BJ (cell line): Measurements from ENCODE around the gene CXXC5. TPM values are rescaled to one million over a fixed set of nuclear protein-coding genes. Genes with fewer than 3 reads are reported as not detected.
"Not testable (repeated sequence)": the region's sequence is repeated elsewhere in the genome, so short reads cannot be mapped to it uniquely, and the experiment has no call there.

ENCODE experiments used
- CTCF ChIA-PET: fragments of 350-600 bp; formaldehyde crosslinking; extraction: SDS; loops from one replicate; lab custom pipeline; 2021; ENCODE audit warnings: antibody characterized with exemption, inconsistent platforms; lab: Yijun Ruan, JAX
- POLR2A ChIA-PET: fragments of 300-600 bp; sonication (Branson Sonifier 250); formaldehyde crosslinking; extraction: SDS; loops from one replicate; lab custom pipeline; 2021; ENCODE audit warnings: antibody characterized with exemption; lab: Charles Lee
- DNase-seq: peaks from one replicate; pipeline ENCODE4 v3.0.0-alpha.2; 2011; ENCODE audit warnings: low read depth
- H3K27me3 ChIP-seq: 2 replicates; pipeline ENCODE4 v1.6.0; 2011; ENCODE audit warnings: low read length; ENCODE audit not compliant: control insufficient read depth, insufficient read depth
- H3K36me3 ChIP-seq: 2 replicates; pipeline ENCODE4 v1.5.1; 2011; ENCODE audit warnings: low read length; ENCODE audit not compliant: control insufficient read depth, insufficient read depth
- H3K4me3 ChIP-seq: 2 replicates; pipeline ENCODE4 v1.5.1; 2011; ENCODE audit warnings: low read depth, mild to moderate bottlenecking, control low read depth, low read length
- CTCF ChIP-seq: IDR thresholded peaks from 2 replicates; pipeline ENCODE4 v1.5.1; 2011; ENCODE audit warnings: low read depth, mild to moderate bottlenecking, control low read depth, inconsistent platforms, low read length, moderate library complexity; ENCODE audit not compliant: insufficient read depth
- polyA plus RNA-seq: library from polyadenylated mRNA; depleted of rRNA; stranded (reverse); fragments of >200 nt; gene quantifications from 2 replicates; pipeline ENCODE4 v1.2.3, GENCODE V29; 2011

The CXXC5 gene
- polyA plus RNA-seq, 1 experiment = 50.4 TPM

GRCh38 chr5:139725073-139725830 lies 77.1 kb downstream of the CXXC5 start:
- H3K4me3 ChIP-seq = no peak overlapping the region
- POLR2A ChIA-PET = no interaction called here
- no peak for TF ChIP-seq CTCF
- H3K27me3 ChIP-seq = no peaks in the 10 kb centered on the region
- DNase-seq = peak; percentile 54
- H3K36me3 ChIP-seq = no peaks in the 10 kb centered on the region
- CTCF ChIA-PET = interaction anchor here (1.0 kb wide), 1 partner anchor 40 kb away, joined by 3 read pairs; no protein-coding TSS in a partner anchor

- TF ChIP-seq CTCF = no peak
- CTCF ChIA-PET = no interaction called here
Measured at GRCh38 chr5:139726248-139726647, 78.1 kb downstream of the CXXC5 start.

GRCh38 chr5:139727615-139728014 lies 79.5 kb downstream of the CXXC5 start:
- DNase-seq, H3K27me3 ChIP-seq, POLR2A ChIA-PET, H3K4me3 ChIP-seq, H3K36me3 ChIP-seq: not testable (repeated sequence)
- CTCF ChIA-PET = interaction anchor here (1.3 kb wide), 1 partner anchor 92 kb away, joined by 6 read pairs; no protein-coding TSS in a partner anchor

More at GRCh38 chr5:139726248-139726647, 78.1 kb downstream of the CXXC5 start:
- POLR2A ChIA-PET = no interaction called here
- DNase-seq = no peak
- Histone ChIP-seq H3K36me3 (no peaks in the 10 kb centered on the region), H3K4me3 (no peak overlapping the region), H3K27me3 (no peaks in the 10 kb centered on the region)

- H3K4me3 ChIP-seq = no peak overlapping the region
- DNase-seq = no peak
- POLR2A ChIA-PET = interaction anchor here (0.6 kb wide), 1 partner anchor 448 kb away, joined by 5 read pairs; no protein-coding TSS in a partner anchor
- no peaks in the 10 kb centered on the region for H3K36me3 ChIP-seq
- no peaks in the 10 kb centered on the region for H3K27me3 ChIP-seq
- no peak for TF ChIP-seq CTCF
- CTCF ChIA-PET = interaction anchor here (1.3 kb wide), 1 partner anchor 21 kb away, joined by 3 read pairs; no protein-coding TSS in a partner anchor
Measured at GRCh38 chr5:139731281-139731680, 83.1 kb downstream of the CXXC5 start.

- no peaks in the 10 kb centered on the region for H3K36me3 ChIP-seq
- TF ChIP-seq CTCF = no peak
- H3K27me3 ChIP-seq = no peaks in the 10 kb centered on the region
- ChIA-PET CTCF (interaction anchor here (1.3 kb wide), 1 partner anchor 21 kb away, joined by 3 read pairs; no protein-coding TSS in a partner anchor), POLR2A (no interaction called here)
- no peak overlapping the region for H3K4me3 ChIP-seq
- DNase-seq = no peak
Measured at GRCh38 chr5:139732019-139732418, 83.9 kb downstream of the CXXC5 start.
